ENCODE data around the gene IL13.

Gene IL13

DNA sequence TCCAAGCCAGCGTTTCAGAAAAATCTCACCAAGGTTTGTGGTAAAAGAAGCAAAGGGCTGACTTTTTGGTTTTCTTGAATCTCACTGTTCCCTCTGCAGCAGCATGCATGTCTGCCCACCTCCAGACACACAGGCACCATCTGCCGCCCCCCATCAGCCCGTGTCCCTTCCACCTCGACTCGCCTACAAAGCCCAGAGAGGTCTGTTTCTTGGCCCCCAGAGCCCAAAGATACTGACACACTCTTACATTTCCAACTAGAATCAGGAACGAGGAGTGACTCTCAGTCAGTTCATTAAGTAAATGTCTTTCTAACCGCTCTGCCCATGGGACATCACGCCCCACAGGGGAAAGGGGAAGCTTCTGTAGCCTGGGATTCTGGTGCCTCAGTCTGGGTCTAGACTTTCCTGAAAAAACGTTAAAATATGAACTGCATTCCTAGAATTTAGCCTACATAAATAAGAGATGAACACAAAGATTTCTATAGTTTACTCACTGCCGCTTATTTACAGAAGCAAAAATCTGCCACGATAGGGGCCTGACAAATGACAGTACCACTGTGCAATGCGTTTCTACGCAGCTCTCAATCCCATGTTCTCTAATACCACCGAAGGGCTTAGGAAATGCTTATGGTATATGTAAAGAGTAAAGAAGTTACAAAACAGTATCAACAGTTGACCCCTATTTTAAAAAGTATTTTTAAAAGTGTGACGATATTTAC lies 19.9 kb downstream of the IL13 start:
- WGBS, result 73% methylated on average over 11 of the region's 15 CpGs
- Histone ChIP-seq H3K18ac (ENCODE audit: low read depth in 1 of 2, low read length in 2 of 2) (no peak overlapping the region), H3K4me2 (ENCODE audit: low read length, poor library complexity, severe bottlenecking) (no peak overlapping the region), H2AK5ac (ENCODE audit: low read length, severe bottlenecking) (no peak overlapping the region), H4K8ac (ENCODE audit: low read length) (no peak overlapping the region), H3K27ac (ENCODE audit: low read length, poor library complexity, severe bottlenecking) (no peak overlapping the region), H3K4ac (ENCODE audit: low read depth in 1 of 2, low read length in 2 of 2) (no peak overlapping the region), H2AFZ (ENCODE audit: low read depth, low read length) (no peak overlapping the region), H3K4me3 (ENCODE audit: insufficient read depth in 1 of 2, low read depth in 1 of 2, low read length in 2 of 2) (no peak overlapping the region), H2BK12ac (ENCODE audit: low read length in 2 of 2) (no peak overlapping the region), H3K27me3 (ENCODE audit: control insufficient read depth in 1 of 2, insufficient read depth in 1 of 2, low read length in 2 of 2) (peaks cover 0 to 9% of the 10 kb centered on the region in 2 experiments), H3K23ac (ENCODE audit: low read length in 2 of 2) (no peak overlapping the region), H3K36me3 (ENCODE audit: control insufficient read depth in 1 of 2, insufficient read depth in 2 of 2, low read depth in 1 of 2, low read length in 2 of 2) (no peaks in the 10 kb centered on the region), H2BK120ac (ENCODE audit: low read depth, low read length) (no peak overlapping the region), H3K9me3 (ENCODE audit: control insufficient read depth, low read length) (no peaks in the 10 kb centered on the region), H3K9ac (ENCODE audit: low read length) (no peak overlapping the region), H2BK15ac (ENCODE audit: low read depth, poor library complexity, severe bottlenecking) (no peak overlapping the region), H4K91ac (ENCODE audit: low read length) (no peak overlapping the region), H2BK5ac (ENCODE audit: low read depth, low read length, poor library complexity, severe bottlenecking) (no peak overlapping the region), H3K4me1 (ENCODE audit: control insufficient read depth, insufficient read depth, low read depth, low read length) (peaks cover 17% of the 10 kb centered on the region), H3K14ac (ENCODE audit: low read length in 2 of 2) (no peak overlapping the region), H3K79me1 (replicated peaks; ENCODE audit: low read length, poor library complexity, severe bottlenecking) (no peaks in the 10 kb centered on the region)
- DNase-seq, result peak; percentile 16

DNA sequence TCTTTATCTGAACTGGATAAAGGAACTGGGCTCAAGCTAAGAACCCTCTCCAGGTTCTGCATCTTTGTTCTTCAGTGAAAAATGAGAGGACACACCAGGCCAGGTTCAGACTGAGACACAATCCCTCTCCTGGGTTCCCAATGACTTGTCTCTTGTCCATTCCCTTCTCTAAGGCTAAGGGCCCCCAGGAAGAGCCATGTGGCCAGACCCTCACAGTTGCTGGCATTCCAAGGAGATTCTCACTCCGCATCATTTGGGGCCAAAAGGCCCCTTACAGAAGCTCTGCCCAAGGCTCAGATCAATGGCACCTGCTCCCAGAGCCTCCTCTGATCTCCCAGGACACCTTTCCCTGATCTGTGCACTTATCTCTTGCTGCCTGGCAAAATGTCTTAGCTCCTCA lies 20.8 kb downstream of the IL13 start:
- Histone ChIP-seq H3K18ac (ENCODE audit: low read depth in 1 of 2, low read length in 2 of 2) (no peak overlapping the region), H3K36me3 (ENCODE audit: control insufficient read depth in 1 of 2, insufficient read depth in 2 of 2, low read depth in 1 of 2, low read length in 2 of 2) (no peaks in the 10 kb centered on the region), H3K79me1 (replicated peaks; ENCODE audit: low read length, poor library complexity, severe bottlenecking) (no peaks in the 10 kb centered on the region), H3K9ac (ENCODE audit: low read length) (no peak overlapping the region), H3K27me3 (ENCODE audit: control insufficient read depth in 1 of 2, insufficient read depth in 1 of 2, low read length in 2 of 2) (peaks cover 0 to 9% of the 10 kb centered on the region in 2 experiments), H3K4ac (ENCODE audit: low read depth in 1 of 2, low read length in 2 of 2) (peak overlapping the region in 1 of 2 experiments; percentile 2), H2BK120ac (ENCODE audit: low read depth, low read length) (no peak overlapping the region), H3K4me2 (ENCODE audit: low read length, poor library complexity, severe bottlenecking) (no peak overlapping the region), H3K14ac (ENCODE audit: low read length in 2 of 2) (no peak overlapping the region), H3K23ac (ENCODE audit: low read length in 2 of 2) (no peak overlapping the region), H3K27ac (ENCODE audit: low read length, poor library complexity, severe bottlenecking) (no peak overlapping the region), H3K4me1 (ENCODE audit: control insufficient read depth, insufficient read depth, low read depth, low read length) (peaks cover 17% of the 10 kb centered on the region), H4K8ac (ENCODE audit: low read length) (no peak overlapping the region), H2BK5ac (ENCODE audit: low read depth, low read length, poor library complexity, severe bottlenecking) (no peak overlapping the region), H3K4me3 (ENCODE audit: insufficient read depth in 1 of 2, low read depth in 1 of 2, low read length in 2 of 2) (no peak overlapping the region), H2AFZ (ENCODE audit: low read depth, low read length) (no peak overlapping the region), H2AK5ac (ENCODE audit: low read length, severe bottlenecking) (no peak overlapping the region), H4K91ac (ENCODE audit: low read length) (no peak overlapping the region), H2BK15ac (ENCODE audit: low read depth, poor library complexity, severe bottlenecking) (no peak overlapping the region), H3K9me3 (ENCODE audit: control insufficient read depth, low read length) (no peaks in the 10 kb centered on the region), H2BK12ac (ENCODE audit: low read length in 2 of 2) (no peak overlapping the region)
- DNase-seq, result no peak
- 100% methylated on average over 1 of the region's 1 CpG for WGBS

DNA sequence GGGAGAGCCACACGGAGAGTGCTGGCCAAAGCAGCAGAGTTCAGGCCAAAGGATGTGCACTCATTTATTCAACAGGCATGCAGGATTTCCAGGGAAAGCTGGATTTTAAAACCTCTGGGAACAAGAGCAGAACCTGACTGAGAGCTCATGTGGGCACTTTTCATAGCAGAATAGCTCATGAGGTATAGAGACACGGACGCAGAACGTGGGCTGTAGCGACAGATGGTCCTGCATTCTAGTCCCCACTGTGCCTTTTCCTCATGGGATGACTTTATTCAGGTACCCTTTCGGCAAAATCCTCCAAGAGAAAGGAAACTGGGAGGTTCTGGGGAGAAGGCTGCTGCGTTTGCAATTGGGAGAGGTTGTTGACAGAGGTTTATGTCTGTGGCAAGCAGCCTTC lies 21.2 kb downstream of the IL13 start:
- H3K9me3 ChIP-seq (ENCODE audit: control insufficient read depth, low read length), result no peaks in the 10 kb centered on the region
- H3K4ac ChIP-seq (ENCODE audit: low read depth in 1 of 2, low read length in 2 of 2), result no peak overlapping the region
- no peak overlapping the region for H3K4me2 ChIP-seq (ENCODE audit: low read length, poor library complexity, severe bottlenecking)
- no peak overlapping the region for H4K91ac ChIP-seq (ENCODE audit: low read length)
- H2BK15ac ChIP-seq (ENCODE audit: low read depth, poor library complexity, severe bottlenecking), result no peak overlapping the region
- no peak overlapping the region for H3K18ac ChIP-seq (ENCODE audit: low read depth in 1 of 2, low read length in 2 of 2)
- 96% methylated on average over 7 of the region's 7 CpGs for WGBS
- H3K14ac ChIP-seq (ENCODE audit: low read length in 2 of 2), result no peak overlapping the region
- H3K23ac ChIP-seq (ENCODE audit: low read length in 2 of 2), result no peak overlapping the region
- H3K27me3 ChIP-seq (ENCODE audit: control insufficient read depth in 1 of 2, insufficient read depth in 1 of 2, low read length in 2 of 2), result peaks cover 0 to 9% of the 10 kb centered on the region in 2 experiments
- no peak overlapping the region for H3K9ac ChIP-seq (ENCODE audit: low read length)
- DNase-seq, result no peak
- H2BK120ac ChIP-seq (ENCODE audit: low read depth, low read length), result no peak overlapping the region
- H2AK5ac ChIP-seq (ENCODE audit: low read length, severe bottlenecking), result no peak overlapping the region
- H3K4me1 ChIP-seq (ENCODE audit: control insufficient read depth, insufficient read depth, low read depth, low read length), result peaks cover 13% of the 10 kb centered on the region
- no peaks in the 10 kb centered on the region for H3K79me1 ChIP-seq (replicated peaks; ENCODE audit: low read length, poor library complexity, severe bottlenecking)
- H4K8ac ChIP-seq (ENCODE audit: low read length), result no peak overlapping the region
- no peak overlapping the region for H2BK5ac ChIP-seq (ENCODE audit: low read depth, low read length, poor library complexity, severe bottlenecking)
- H3K36me3 ChIP-seq (ENCODE audit: control insufficient read depth in 1 of 2, insufficient read depth in 2 of 2, low read depth in 1 of 2, low read length in 2 of 2), result no peaks in the 10 kb centered on the region
- H2BK12ac ChIP-seq (ENCODE audit: low read length in 2 of 2), result no peak overlapping the region
- H3K27ac ChIP-seq (ENCODE audit: low read length, poor library complexity, severe bottlenecking), result no peak overlapping the region
- no peak overlapping the region for H3K4me3 ChIP-seq (ENCODE audit: insufficient read depth in 1 of 2, low read depth in 1 of 2, low read length in 2 of 2)
- H2AFZ ChIP-seq (ENCODE audit: low read depth, low read length), result no peak overlapping the region

DNA sequence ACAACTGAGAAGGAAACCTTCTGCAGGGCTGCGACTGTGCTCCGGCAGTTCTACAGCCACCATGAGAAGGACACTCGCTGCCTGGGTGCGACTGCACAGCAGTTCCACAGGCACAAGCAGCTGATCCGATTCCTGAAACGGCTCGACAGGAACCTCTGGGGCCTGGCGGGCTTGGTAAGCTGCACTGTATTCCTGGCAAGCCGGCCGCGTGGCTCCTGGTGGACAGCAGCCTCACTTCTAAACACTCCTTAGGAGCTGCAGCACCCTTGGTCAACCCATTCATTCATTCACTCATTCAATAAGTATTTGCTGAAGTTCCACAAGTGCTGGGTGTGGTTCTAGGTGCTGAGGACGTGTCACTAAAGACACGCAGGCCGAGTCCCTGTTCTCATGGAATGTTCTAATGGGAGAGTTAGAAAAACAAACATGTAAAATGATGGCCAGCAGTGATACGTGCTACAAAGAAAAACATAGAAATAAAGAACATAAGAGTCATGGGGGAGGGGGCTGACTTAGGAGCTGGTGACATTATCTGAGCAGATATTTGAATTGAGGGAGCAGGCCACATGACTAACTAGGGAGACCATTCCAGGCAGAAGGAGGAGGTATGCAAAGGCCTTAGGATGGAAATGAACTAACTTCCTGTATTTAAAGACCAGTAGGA lies 21.9 kb downstream of the IL13 start:
- Histone ChIP-seq H3K79me1 (replicated peaks; ENCODE audit: low read length, poor library complexity, severe bottlenecking) (no peaks in the 10 kb centered on the region), H3K27ac (ENCODE audit: low read length, poor library complexity, severe bottlenecking) (no peak overlapping the region), H3K36me3 (ENCODE audit: control insufficient read depth in 1 of 2, insufficient read depth in 2 of 2, low read depth in 1 of 2, low read length in 2 of 2) (no peaks in the 10 kb centered on the region), H3K4me1 (ENCODE audit: control insufficient read depth, insufficient read depth, low read depth, low read length) (peaks cover 10% of the 10 kb centered on the region), H3K23ac (ENCODE audit: low read length in 2 of 2) (no peak overlapping the region), H2BK12ac (ENCODE audit: low read length in 2 of 2) (peak overlapping the region in 1 of 2 experiments; percentile 40), H3K18ac (ENCODE audit: low read depth in 1 of 2, low read length in 2 of 2) (no peak overlapping the region), H2AFZ (ENCODE audit: low read depth, low read length) (no peak overlapping the region), H3K9me3 (ENCODE audit: control insufficient read depth, low read length) (no peaks in the 10 kb centered on the region), H3K14ac (ENCODE audit: low read length in 2 of 2) (no peak overlapping the region), H3K27me3 (ENCODE audit: control insufficient read depth in 1 of 2, insufficient read depth in 1 of 2, low read length in 2 of 2) (peaks cover 0 to 9% of the 10 kb centered on the region in 2 experiments), H3K4me2 (ENCODE audit: low read length, poor library complexity, severe bottlenecking) (no peak overlapping the region), H2AK5ac (ENCODE audit: low read length, severe bottlenecking) (no peak overlapping the region), H4K8ac (ENCODE audit: low read length) (no peak overlapping the region), H4K91ac (ENCODE audit: low read length) (no peak overlapping the region), H2BK120ac (ENCODE audit: low read depth, low read length) (peak overlapping the region; percentile 22), H2BK15ac (ENCODE audit: low read depth, poor library complexity, severe bottlenecking) (no peak overlapping the region), H2BK5ac (ENCODE audit: low read depth, low read length, poor library complexity, severe bottlenecking) (no peak overlapping the region), H3K9ac (ENCODE audit: low read length) (no peak overlapping the region), H3K4ac (ENCODE audit: low read depth in 1 of 2, low read length in 2 of 2) (peak overlapping the region in 1 of 2 experiments; percentile 42), H3K4me3 (ENCODE audit: insufficient read depth in 1 of 2, low read depth in 1 of 2, low read length in 2 of 2) (no peak overlapping the region)
- DNase-seq, result no peak
- WGBS, result 89% methylated on average over 13 of the region's 15 CpGs

Data from mesenchymal stem cell (in vitro differentiated cells and primary cell).